GM21526 (cell line): ENCODE measurements around the gene BACH2.

Experiments used
- ATAC-seq: cut with Tn5 transposase; IDR thresholded peaks from one replicate; pipeline ENCODE4 v1.9.1; 2021; ENCODE audit warnings: moderate library complexity; ENCODE audit not compliant: unreplicated experiment, low FRiP score

BACH2 gene

DNA sequence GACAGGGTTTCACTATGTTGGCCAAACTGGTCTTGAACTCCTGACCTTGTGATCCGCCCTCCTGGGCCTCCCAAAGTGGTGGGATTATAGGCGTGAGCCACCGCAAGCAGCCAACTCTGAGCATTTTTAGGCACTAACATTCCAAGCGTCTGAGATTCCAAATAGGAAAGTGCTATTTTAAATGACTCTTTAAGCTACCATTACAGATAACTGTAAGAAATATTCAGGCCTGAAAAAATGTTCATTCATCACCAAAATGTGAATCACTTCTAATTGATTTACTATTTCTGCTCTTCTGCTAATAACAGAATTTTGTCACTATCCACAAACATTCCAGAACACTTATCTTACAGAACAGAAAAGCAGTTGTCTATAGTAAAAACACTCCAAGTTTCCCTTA, 106.5 kb downstream of the BACH2 start:
- no peak for ATAC-seq

DNA sequence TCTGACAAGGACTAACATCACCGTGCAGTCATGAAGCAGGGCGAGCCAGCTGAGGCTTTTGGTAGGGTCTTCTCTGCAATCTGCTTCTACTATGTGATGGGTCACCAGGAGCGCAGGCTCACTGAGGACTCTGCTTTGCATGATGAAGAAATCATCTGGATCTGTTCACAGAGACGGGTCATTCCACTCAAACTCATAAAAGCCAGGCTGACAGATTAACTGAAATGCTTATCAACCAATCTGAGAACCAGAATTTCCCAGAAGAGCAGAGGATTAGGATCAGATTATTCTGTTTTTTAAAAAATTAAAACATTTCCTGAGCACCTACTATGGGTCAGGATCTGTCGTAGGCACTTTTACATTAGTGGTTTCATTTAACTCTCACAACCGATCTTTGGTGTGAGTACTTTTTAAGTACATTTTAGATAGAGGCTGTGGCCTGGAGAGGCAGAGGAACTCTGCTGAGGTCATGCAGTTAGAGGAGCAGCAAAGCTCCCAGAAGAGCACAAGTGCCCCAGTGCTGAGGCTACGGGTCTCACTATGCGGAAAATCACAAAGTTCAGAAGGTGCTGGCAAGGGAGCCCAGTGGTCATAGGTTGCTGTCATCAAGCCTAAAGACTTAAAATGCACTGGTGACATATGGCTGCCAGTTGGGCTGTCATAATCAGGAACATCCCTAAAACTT, 109.1 kb downstream of the BACH2 start:
- no peak for ATAC-seq

GRCh38 chr6:90186637-90187371, 109.8 kb downstream of the BACH2 start:
- ATAC-seq, result no peak

GRCh38 chr6:90186026-90186425, 110.6 kb downstream of the BACH2 start:
- ATAC-seq, result no peak

DNA sequence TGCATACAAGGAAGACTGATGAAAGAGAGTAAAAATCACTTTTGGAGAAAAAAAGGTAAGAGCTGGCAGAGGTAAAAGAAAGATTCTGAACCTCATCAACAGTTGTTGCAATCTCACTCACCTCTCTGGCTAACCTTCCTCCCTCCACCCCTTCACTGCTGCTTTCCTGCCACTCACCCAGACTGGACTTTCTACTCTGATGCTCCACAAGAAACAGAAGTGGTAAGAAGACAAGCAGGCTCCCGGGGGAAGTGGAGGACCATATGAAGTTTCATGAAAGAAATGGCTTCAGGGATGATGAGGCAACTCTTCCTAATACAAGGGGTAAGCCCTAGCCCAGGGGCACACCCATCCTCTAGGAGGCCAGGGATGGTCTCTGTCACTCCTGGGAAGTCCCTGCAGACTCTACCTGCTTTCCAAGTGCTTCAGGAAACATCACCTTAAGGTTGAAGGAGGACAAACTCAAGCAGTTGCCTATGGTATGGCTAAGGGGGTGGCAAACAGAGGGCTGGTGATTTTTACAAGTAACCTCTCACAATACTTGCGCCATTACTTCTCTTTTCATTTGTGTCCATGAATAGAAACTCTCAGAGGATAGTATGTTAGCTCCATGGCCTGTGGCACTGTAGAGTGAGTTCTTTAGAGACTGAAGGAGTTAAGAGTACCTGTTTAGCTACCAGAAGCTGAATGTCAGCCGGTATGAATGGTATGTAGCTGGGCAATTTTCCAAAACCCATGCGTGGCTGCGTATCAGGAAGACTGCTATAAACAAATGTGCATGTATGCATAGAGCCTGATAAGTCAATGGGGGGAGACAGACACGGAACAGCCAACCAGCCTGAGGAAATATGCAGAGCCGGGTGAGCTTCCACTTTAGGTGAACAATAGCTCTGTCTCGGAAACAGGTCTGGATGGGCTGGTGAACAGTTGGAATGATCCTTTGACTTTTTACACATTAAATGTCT, 112.0 kb downstream of the BACH2 start:
- no peak for ATAC-seq

DNA sequence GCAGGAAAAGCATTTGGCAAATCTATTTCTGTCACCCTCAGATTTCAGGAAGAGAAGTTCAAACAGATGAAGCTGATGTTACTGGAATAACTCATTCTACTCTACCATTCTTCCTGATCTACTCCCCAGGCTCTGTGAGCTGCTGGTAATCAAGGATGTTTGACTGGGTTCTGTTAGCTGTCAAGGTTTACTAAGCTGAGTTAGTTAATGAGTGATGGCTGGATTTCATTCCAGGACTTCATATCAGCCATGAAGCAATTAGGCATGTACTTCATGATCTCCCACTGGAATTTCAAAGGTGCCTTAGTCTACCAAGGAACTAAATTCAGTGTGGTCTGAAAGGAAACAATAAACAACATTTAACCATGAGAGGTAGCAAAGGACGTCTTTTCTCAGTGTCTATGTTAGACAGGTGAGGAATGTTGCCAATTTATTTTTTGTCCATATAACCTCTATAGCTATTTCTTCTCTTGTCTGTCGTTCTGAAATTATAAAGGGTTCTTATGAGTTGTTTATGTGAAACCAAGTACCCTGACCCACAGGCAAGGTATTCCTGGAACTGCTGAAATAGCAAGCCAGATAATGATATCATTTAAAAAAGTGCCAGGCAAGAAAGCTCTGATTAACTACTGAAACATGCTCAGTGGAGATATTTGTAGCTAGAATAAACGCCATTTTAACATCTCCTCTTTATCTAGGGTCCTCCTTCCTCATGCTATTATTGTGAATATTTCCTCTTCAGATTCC, 112.9 kb downstream of the BACH2 start:
- no peak for ATAC-seq

DNA sequence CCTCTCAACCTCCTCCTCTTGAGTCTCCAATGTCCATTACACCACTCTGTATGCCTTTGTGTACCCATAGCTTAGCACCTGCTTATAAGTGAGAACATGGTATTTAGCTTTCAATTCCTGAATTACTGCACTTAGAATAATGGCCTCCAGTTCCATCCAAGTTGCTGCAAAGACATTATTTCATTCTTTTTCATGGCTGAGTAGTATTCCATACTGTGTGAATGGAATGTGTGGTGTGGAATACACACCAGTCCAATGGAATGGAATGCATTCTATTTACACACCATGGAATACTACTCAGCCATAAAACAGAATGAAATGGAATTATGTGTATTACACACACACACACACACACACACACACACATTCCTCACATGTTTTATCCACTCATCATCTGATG, 116.1 kb downstream of the BACH2 start:
- ATAC-seq, result no peak

GRCh38 chr6:90179190-90180169, 117.2 kb downstream of the BACH2 start:
- ATAC-seq, result no peak

- no peak for ATAC-seq
Measured at GRCh38 chr6:90178384-90178855, 118.2 kb downstream of the BACH2 start.

DNA sequence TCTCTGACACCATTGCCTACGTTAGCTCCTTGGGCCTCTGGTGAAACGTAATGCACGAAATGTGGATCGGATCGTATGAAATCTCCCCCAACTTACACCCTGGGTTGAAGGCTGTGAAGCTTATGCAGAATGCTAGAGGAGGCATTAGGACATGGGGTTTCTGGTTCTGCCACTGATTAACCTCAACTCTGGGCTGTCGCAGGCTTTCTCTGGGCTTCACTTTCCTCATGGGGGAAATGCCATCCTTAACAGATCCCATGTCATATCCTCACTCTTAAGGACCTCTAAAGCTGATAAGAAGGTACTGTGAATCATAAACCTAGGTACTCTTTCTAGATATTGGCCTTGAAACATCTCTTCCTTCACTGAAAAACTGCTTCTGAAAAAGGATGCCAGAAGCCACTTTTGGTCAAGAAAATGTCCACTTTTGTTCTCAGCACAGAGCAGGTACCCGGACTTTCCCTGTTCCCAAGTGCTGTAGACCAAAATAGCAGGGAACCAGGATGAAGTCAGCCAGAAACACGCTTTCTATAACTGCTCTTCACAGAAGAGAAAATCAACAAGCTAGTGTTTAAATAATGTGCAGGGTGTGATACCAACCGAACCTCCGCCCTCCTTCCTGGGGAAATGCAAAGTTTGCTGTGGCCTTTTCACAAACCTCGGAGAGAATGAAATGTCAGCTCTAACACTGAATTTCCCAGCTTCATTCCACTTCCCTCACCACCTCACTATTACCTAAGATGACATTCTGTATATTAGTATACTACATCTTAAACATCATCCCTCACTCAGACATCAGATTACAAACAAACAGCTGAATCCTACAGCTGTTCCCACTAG, 118.9 kb downstream of the BACH2 start:
- ATAC-seq, result no peak

GRCh38 chr6:90175627-90176538, 120.8 kb downstream of the BACH2 start:
- ATAC-seq, result no peak

DNA sequence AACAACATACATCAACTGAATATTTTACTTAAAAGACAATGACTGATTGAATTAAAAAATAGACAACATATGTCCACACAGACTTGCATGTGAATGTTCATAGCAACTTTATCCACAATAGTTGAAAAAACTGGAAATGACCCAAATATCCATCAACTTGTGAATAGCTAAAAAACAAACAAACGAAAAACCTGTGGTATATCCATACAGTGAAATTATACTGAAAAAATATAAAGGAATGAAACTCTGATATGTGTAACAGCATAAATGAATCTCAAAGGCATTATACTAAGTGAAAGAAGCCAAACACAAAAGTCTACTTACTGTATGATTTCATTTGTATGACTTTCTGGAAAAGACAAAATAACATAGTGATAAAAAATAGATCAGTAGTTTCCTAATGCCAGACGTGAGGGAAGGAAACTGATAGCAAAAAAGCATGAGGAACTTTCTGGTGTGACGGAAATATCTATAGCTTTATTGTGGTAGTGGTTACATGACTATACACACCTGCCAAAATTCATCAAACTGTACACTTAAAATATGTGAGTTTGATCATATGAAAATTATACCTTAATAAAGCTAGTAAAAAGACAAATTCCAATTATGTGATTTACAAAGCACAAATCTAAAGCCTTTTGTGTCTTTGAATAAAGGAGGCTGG, 123.2 kb downstream of the BACH2 start:
- ATAC-seq, result no peak

DNA sequence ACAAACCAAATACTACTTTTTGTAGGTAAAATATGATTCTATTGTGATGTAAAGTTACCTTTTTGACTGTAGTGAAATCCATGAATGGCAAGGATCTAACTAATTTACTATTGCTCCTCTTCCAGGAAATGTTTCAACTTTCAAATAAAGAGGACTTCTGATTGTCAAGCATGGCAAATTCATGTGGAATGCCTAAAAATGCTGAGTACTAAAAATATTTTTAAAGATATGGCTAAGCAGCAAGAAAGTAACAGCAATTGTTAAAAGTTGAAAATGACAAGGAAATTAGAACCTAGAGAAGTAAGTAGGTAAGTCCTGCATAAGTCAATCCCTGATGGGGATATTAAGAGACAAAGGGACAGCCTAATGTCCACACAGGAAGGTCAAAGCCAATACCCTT, 126.0 kb downstream of the BACH2 start:
- no peak for ATAC-seq

- no peak for ATAC-seq
Measured at GRCh38 chr6:90169374-90169773, 127.3 kb downstream of the BACH2 start.

DNA sequence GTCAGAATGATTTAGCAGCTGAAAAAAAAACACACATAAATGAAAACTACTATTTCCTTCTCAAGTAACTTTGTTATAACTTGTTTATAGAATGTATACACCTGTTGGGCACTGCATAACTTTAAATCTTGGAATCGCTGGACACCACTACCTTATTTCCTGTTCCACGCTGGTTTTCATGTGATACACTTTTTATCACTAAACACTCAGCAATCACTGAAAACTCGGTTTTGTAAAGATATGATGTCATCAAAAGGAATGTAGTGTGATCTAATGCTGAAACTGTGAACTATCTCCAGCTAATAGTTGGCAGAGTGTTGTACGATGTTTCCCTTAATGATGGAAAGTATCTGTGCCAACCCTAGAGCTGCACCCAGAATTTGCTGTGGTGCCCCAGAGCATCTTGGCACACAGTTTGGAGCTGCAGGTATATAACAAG, 127.9 kb downstream of the BACH2 start:
- ATAC-seq, result no peak

- ATAC-seq, result no peak
Measured at GRCh38 chr6:90167514-90168379, 128.9 kb downstream of the BACH2 start.
